Heart left ventricle (tissue), 16 donors: Measurements from ENCODE around the gene RRP7A. TPM values are rescaled to one million over a fixed set of nuclear protein-coding genes. Genes with fewer than 3 reads are reported as not detected.
"Not testable (repeated sequence)": the region's sequence is repeated elsewhere in the genome, so short reads cannot be mapped to it uniquely, and the experiment has no call there.

Experiments used
- ATAC-seq, 4 donors: fragments of 200-7000 bp; cut with Tn5 transposase; one replicate each; pipeline ENCODE4 v1.9.1; 2020 to 2022; ENCODE audit warnings: moderate library complexity in 4 of 4, mild to moderate bottlenecking in 3 of 4, moderate number of reproducible peaks in 1 of 4
- DNase-seq, 5 donors: peaks; one replicate each; pipeline ENCODE4 v3.0.0-alpha.2; 2020
- H3K27ac ChIP-seq, 12 donors: fragments of 200-600 bp; sonication (generic) in 4 of 12; one replicate each; pipeline versions ENCODE4 v1.5.0 to v1.8.0; 2016 to 2022; ENCODE audit warnings: mild to moderate bottlenecking in 2 of 12
- H3K27me3 ChIP-seq, 9 donors: fragments of 200-600 bp; sonication (generic) in 2 of 9; one replicate each; pipeline versions ENCODE4 v1.5.1 to v1.8.0; 2016 to 2022; ENCODE audit warnings: mild to moderate bottlenecking in 3 of 9
- H3K36me3 ChIP-seq, 9 donors: fragments of 200-600 bp; sonication (generic) in 2 of 9; one replicate each; pipeline versions ENCODE4 v1.5.0 to v1.8.0; 2018 to 2022; ENCODE audit warnings: mild to moderate bottlenecking in 2 of 9
- H3K4me1 ChIP-seq, 12 donors: fragments of 200-600 bp; sonication (generic) in 4 of 12; one replicate each; pipeline versions ENCODE4 v1.5.0 to v1.8.0; 2016 to 2022; ENCODE audit warnings: mild to moderate bottlenecking in 3 of 12
- H3K4me3 ChIP-seq, 12 donors: fragments of 200-600 bp; sonication (generic) in 4 of 12; one replicate each; pipeline versions ENCODE4 v1.5.0 to v1.8.0; 2017 to 2022; ENCODE audit warnings: mild to moderate bottlenecking in 9 of 12, moderate library complexity in 4 of 12
- H3K9me3 ChIP-seq, 12 donors: fragments of 200-600 bp; sonication (generic) in 4 of 12; one replicate each; pipeline versions ENCODE4 v1.5.0 to v1.8.0; 2016 to 2022; ENCODE audit warnings: mild to moderate bottlenecking in 1 of 12
- POLR2A ChIP-seq, 2 donors: fragments of 450-650 bp; IDR thresholded peaks; one replicate each; pipeline ENCODE4 v1.6.1; 2017; ENCODE audit warnings: antibody characterized with exemption in 2 of 2, mild to moderate bottlenecking in 2 of 2, moderate library complexity in 2 of 2
- WGBS, 4 donors: extraction: QIAGEN DNeasy Blood & Tissue Kit in 2 of 4; methylation state at CpG; one replicate each; pipeline versions ENCODE4 v1.1.5 to v1.1.7; 2013 to 2018; 5-methylcytosine and 5-hydroxymethylcytosine counted together
- intact Hi-C, 10 donors: fragments of 100-400 bp; cut with DNase I; formaldehyde crosslinking; loops; one replicate each; pipeline versions ENCODE4 v1.11.1 to v1.14.2; 2022
- polyA plus RNA-seq, 2 donors: library from polyadenylated mRNA; stranded (reverse); fragments of 200-250 nt; gene quantifications; one replicate each; pipeline ENCODE4 v1.2.3, GENCODE V29; 2013
- total RNA-seq, 9 donors: library from RNA; depleted of rRNA in 2 of 9; stranded (reverse); fragments of >200 nt in 2 of 9; fragmentation: NEBNext Ultra II Directional in 3 of 9; extraction: Animal tissue kit (Norgen Biotek cat#: 25700) in 3 of 9; gene quantifications; one replicate each; pipeline versions ENCODE4 v1.1.0 to v1.2.4, GENCODE V29; 2016 to 2023
- TF ChIP-seq, protein P1 (sequence below), 12 donors: fragments of 200-600 bp; sonication (generic) in 4 of 12; IDR thresholded peaks; one replicate each; pipeline versions ENCODE4 v1.5.0 to v1.8.0; 2018 to 2022; ENCODE audit warnings: antibody characterized with exemption in 12 of 12, mild to moderate bottlenecking in 5 of 12
- donor health status: ischemic (EF 13 %, LVEDD 7.1; RV severe dilation, severe dysfunction).
- donor health status: healthy with polysubstance abuse.
- donor health status: DM: no; HTN: yes; CAD: no.
- donor health status: DM: no; HTN: no; CAD: no.
- donor health status: ischemic (EF 25% LVEDD 6.9; RV normal size, moderate dysfunction).
- donor health status: ischemic (EF 25% LVEDD 5.7; RV mildly dilated, moderate dysfunction).
- donor health status: healthy.
- donor health status: DM: yes; HTN: yes; CAD: no.
- donor health status: ischemic (EF 35%, LVEDD 5.7; RV mildly dilated, moderate dysfunction).
- donor health status: nonischemic (EF 11% LVEDD 7.7; RV severe dilation, severe dysfunction).
- donor health status: DM: yes; HTN: yes; CAD: no.
- donor health status: PGD.
- donor health status: ischemic (EF 29% LVEDD 5.4; RV normal size, mild dysfunction).
- donor health status: nonischemic (EF 23%, LVEDD 6.1; RV moderate dilation, normal function).

RRP7A gene
- total and polyA plus RNA-seq, 11 donors: 14.0 to 39.5 (median 25.6) TPM

DNA sequence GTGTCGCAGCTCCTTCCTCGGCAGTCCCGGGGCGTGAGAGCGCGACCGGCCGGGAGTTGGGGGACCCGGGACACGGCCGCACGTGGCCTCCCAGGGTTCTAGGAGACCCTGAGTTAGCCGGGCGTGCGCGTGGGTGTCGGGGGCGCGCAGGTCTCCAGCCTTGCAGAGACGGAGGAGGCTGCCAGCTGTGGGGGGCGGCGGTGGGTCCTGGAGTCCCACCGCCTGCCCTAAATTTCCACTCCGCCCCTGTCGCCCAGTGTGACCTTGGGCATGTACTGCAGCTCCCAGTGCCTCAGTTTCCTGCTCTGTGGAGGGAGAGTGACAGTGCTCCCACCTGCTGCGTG lies 18.8 kb downstream of the RRP7A start:
- Histone ChIP-seq H3K27ac (peak overlapping the region in 1 of 12 donors; percentile 35), H3K36me3 (no peaks in the 10 kb centered on the region), H3K9me3 (no peaks in the 10 kb centered on the region), H3K4me3 (peak overlapping the region in 10 of 12 donors; percentile 8 to 55 (median 38)), H3K4me1 (peaks cover 0 to 17% (median 4%) of the 10 kb centered on the region in 12 donors), H3K27me3 (no peaks in the 10 kb centered on the region)
- peak in 1 of 4 donors; percentile 3 for ATAC-seq
- intact Hi-C loops: no loop called here
- WGBS, 4 donors: 37 to 52% (median 46%) methylated on average over 22 to 26 of the region's 26 CpGs
- TF ChIP-seq, protein P1, sequence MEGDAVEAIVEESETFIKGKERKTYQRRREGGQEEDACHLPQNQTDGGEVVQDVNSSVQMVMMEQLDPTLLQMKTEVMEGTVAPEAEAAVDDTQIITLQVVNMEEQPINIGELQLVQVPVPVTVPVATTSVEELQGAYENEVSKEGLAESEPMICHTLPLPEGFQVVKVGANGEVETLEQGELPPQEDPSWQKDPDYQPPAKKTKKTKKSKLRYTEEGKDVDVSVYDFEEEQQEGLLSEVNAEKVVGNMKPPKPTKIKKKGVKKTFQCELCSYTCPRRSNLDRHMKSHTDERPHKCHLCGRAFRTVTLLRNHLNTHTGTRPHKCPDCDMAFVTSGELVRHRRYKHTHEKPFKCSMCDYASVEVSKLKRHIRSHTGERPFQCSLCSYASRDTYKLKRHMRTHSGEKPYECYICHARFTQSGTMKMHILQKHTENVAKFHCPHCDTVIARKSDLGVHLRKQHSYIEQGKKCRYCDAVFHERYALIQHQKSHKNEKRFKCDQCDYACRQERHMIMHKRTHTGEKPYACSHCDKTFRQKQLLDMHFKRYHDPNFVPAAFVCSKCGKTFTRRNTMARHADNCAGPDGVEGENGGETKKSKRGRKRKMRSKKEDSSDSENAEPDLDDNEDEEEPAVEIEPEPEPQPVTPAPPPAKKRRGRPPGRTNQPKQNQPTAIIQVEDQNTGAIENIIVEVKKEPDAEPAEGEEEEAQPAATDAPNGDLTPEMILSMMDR (IDR thresholded peaks at IDR 0.05): no peak
- peak in 2 of 5 donors; percentile 29 to 69 for DNase-seq

DNA sequence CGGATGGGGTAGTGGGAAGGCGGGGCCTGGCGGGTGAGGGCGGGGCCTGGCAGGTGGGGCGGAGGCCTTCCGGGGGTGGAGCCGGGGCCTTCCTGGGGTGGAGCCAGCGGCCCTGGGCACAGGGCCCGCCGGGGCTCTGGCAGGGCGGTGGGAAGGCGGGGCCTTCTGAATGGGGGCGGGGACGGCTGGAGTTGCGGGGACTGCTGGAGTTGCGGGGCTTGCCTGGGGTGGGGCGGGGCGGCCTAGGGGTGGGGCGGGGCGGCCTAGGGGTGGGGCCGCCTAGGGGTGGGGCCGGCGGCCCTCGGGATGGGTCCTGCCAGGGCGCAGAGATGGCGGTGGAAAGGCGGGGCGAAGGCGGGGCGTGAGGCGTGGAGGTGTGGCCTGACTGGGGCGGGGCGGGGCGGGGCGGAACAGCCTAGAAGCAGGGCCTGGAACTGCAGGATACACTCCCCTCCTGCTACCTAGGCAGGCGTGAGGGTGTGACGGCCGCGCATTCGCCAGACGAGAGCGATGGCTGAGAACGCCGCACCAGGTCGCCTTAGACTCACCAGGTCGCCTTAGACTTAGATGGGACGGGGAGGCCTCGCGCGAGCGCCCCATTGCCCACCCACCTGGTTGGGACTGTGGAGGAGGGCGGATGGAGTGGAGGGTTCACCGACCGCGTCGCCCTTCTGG lies 19.3 kb downstream of the RRP7A start:
- Histone ChIP-seq H3K9me3 (no peaks in the 10 kb centered on the region), H3K36me3 (no peaks in the 10 kb centered on the region), H3K4me1 (peaks cover 0 to 17% (median 4%) of the 10 kb centered on the region in 12 donors), H3K4me3 (peak overlapping the region in 11 of 12 donors; percentile 2 to 55 (median 36)), H3K27me3 (no peaks in the 10 kb centered on the region), H3K27ac (peak overlapping the region in 5 of 12 donors; percentile 0 to 62 (median 10))
- DNase-seq: peak; percentile 80 to 94 (median 86)
- intact Hi-C loops: no loop called here
- WGBS, 4 donors: 3 to 13% (median 10%) methylated on average over 11 to 55 of the region's 56 CpGs
- ATAC-seq: peak; percentile 85 to 95 (median 92)
- TF ChIP-seq, protein P1 (IDR thresholded peaks at IDR 0.05): no peak
- TF ChIP-seq POLR2A (IDR thresholded peaks at IDR 0.05): no peak

DNA sequence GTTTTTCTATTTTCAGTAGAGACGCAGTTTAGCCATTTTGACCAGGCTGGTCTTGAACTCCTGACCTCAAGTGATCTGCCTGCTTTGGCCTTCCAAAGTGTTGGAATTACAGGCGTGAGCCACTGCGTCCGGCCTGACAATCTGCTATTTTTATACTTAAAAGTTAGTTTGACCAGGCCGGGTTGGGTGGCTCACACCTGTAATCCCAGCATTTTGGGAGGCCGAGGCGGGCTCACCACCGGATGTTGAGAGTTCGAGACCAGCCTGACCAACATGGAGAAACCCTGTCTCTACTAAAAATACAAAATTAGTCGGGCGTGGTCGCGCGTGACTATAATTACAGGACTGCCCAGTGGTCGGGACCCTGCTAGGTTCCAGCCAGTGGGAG lies 19.8 kb downstream of the RRP7A start:
- H3K27me3 ChIP-seq, DNase-seq, H3K36me3 ChIP-seq, H3K9me3 ChIP-seq, intact Hi-C loops, ATAC-seq: not testable (repeated sequence)
- 53 to 77% (median 65%) methylated on average over 15 of the region's 15 CpGs for WGBS, 4 donors
- peak overlapping the region in 10 of 12 donors; percentile 2 to 55 (median 38) for H3K4me3 ChIP-seq
- H3K4me1 ChIP-seq: peaks cover 0 to 17% (median 4%) of the 10 kb centered on the region in 12 donors
- H3K27ac ChIP-seq: peak overlapping the region in 9 of 12 donors; percentile 0 to 62 (median 21)

DNA sequence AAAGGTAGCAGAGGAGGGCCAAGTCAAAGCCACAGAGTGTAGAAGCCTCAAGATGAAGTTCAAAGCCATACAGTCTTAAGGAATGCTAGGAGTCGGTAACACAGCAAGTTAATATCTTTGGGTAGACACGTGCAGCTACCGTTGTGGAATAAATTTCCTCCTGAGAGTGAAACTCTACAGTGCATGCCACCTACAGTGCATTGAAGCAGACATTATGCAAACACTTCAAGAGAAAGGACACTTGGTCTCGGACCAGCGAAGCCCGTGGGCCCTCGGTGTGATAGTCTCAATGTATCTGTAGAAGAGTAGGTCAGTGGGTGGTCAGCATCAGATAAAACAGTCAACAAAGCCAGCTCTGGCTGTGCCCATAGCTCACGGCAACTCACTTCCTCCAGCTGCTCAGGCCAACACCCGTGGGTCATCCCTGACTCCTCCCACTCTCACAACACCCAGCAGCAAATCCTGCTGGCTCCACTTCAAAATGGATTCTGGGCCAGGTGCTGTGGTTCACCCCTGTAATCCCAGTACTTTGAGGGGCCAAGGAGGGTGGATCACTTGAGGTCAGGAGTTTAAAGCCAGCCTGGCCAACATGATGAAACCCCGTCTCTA lies 24.0 kb downstream of the RRP7A start:
- DNase-seq, H3K27ac ChIP-seq, H3K4me3 ChIP-seq, intact Hi-C loops, H3K27me3 ChIP-seq, H3K36me3 ChIP-seq, H3K9me3 ChIP-seq, ATAC-seq: not testable (repeated sequence)
- H3K4me1 ChIP-seq: peaks cover 0 to 14% (median 2%) of the 10 kb centered on the region in 12 donors
- 56 to 69% (median 64%) methylated on average over 10 of the region's 10 CpGs for WGBS, 4 donors

DNA sequence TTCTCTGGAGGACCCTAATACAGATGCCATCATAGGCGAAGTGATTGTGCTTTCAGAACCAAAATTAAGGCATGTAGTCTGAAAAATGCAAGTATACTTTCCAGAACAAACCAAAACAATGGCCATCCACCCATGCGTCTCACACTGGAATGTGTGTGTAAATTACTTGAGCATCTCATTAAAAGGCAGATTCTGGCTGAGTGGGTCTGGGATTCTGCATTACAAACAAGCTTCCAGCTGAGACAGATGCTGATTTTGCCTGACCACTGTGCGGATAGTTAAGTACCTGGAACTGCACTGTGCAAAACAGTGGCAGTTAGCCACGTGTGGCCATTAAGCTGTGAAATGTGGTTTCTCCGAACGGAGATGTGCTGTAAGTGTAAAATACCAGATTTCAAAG lies 26.2 kb downstream of the RRP7A start:
- Histone ChIP-seq H3K27ac (no peak overlapping the region), H3K27me3 (no peaks in the 10 kb centered on the region), H3K9me3 (no peaks in the 10 kb centered on the region), H3K36me3 (no peaks in the 10 kb centered on the region), H3K4me3 (no peak overlapping the region), H3K4me1 (peaks cover 0 to 5% (median 0%) of the 10 kb centered on the region in 12 donors)
- intact Hi-C loops: no loop called here
- WGBS, 4 donors: 77 to 90% (median 85%) methylated on average over 6 of the region's 6 CpGs
- DNase-seq (no peak), ATAC-seq (no peak)
- TF ChIP-seq, protein P1 (IDR thresholded peaks at IDR 0.05): no peak
- TF ChIP-seq POLR2A (IDR thresholded peaks at IDR 0.05): no peak
